Adrenal gland (tissue), 12 donors: ENCODE data around the gene PXDN. TPM values are rescaled to one million over a fixed set of nuclear protein-coding genes. Genes with fewer than 3 reads are reported as not detected.
A peak's percentile ranks its signal among the peaks of the same experiment; 100 is the strongest.
"Not testable (repeated sequence)": the region's sequence is repeated elsewhere in the genome, so short reads cannot be mapped to it uniquely, and the experiment has no call there.

ENCODE experiments used
- DNase-seq, 7 donors: peaks; one replicate each; pipeline ENCODE4 v3.0.0-alpha.2; 2019 to 2020
- H3K27ac ChIP-seq, 5 donors: fragments of 200-600 bp; sonication (generic) in 4 of 5; 1 replicate in 3 of 5; 2 replicates in 2 of 5; pipeline versions ENCODE4 v1.5.1 to v1.8.0; 2016 to 2020; ENCODE audit warnings: mild to moderate bottlenecking in 1 of 5
- H3K27me3 ChIP-seq: fragments of 200-600 bp; 2 replicates; pipeline ENCODE4 v1.8.0; 2021
- H3K36me3 ChIP-seq, 2 donors: fragments of 200-600 bp; replicated peaks in 1 of 2; 1 replicate in 1 of 2; 2 replicates in 1 of 2; pipeline versions ENCODE4 v1.5.1 to v1.8.0; 2018 to 2022
- H3K4me1 ChIP-seq, 2 donors: fragments of 200-600 bp; replicated peaks in 1 of 2; 1 replicate in 1 of 2; 2 replicates in 1 of 2; pipeline versions ENCODE4 v1.5.1 to v1.8.0; 2018 to 2021
- H3K4me3 ChIP-seq, 4 donors: fragments of 200-600 bp; sonication (generic) in 3 of 4; one replicate each; pipeline ENCODE4 v1.5.1; 2016 to 2018
- H3K9me3 ChIP-seq, 3 donors: fragments of 200-600 bp; sonication (generic) in 1 of 3; replicated peaks in 1 of 3; 1 replicate in 2 of 3; 2 replicates in 1 of 3; pipeline versions ENCODE4 v1.5.1 to v1.8.0; 2016 to 2021
- POLR2A ChIP-seq, 2 donors: fragments of 450-650 bp; IDR thresholded peaks; one replicate each; pipeline ENCODE4 v1.6.1; 2017; ENCODE audit warnings: antibody characterized with exemption in 2 of 2, mild to moderate bottlenecking in 2 of 2, moderate library complexity in 1 of 2
- WGBS, 4 donors: extraction: QIAGEN DNeasy Blood & Tissue Kit in 2 of 4; methylation state at CpG; one replicate each; pipeline versions ENCODE4 v1.1.5 to v1.1.7; 2013 to 2017; 5-methylcytosine and 5-hydroxymethylcytosine counted together
- intact Hi-C, 2 donors: fragments of 100-400 bp; cut with DNase I; formaldehyde crosslinking; loops; one replicate each; pipeline versions ENCODE4 v1.14.1 to v1.15.0; 2022 to 2023
- polyA plus RNA-seq, 3 donors: library from polyadenylated mRNA; stranded (reverse); fragments of 200-250 nt in 2 of 3; fragments of 350-450 nt in 1 of 3; fragmentation: Illumina TruSeq in 1 of 3; extraction: RNeasy Lipid Tissue Mini Kit (QIAGEN cat#74804) in 1 of 3; gene quantifications; one replicate each; pipeline ENCODE4 v1.2.3, GENCODE V29; 2013 to 2014
- total RNA-seq, 9 donors: library from RNA; depleted of rRNA in 4 of 9; stranded (reverse); fragments of >200 nt in 4 of 9; fragments of 120-200 nt in 1 of 9; fragmentation: NEBNext Ultra II Directional in 1 of 9; extraction: Animal tissue kit (Norgen Biotek cat#: 25700) in 1 of 9; gene quantifications; one replicate each; pipeline versions ENCODE4 v1.1.0 to v1.2.4, GENCODE V29; 2013 to 2023
- TF ChIP-seq, protein P1 (sequence below), 6 experiments: fragments of 450-650 bp in 4 of 6; fragments of 200-600 bp in 2 of 6; sonication (generic) in 1 of 6; IDR thresholded peaks; 1 replicate in 5 of 6; 2 replicates in 1 of 6; pipeline versions ENCODE4 v1.5.1 to v1.8.0; 2016 to 2021; ENCODE audit warnings: antibody characterized with exemption in 6 of 6, mild to moderate bottlenecking in 2 of 6, moderate library complexity in 1 of 6
- donor health status: healthy with polysubstance abuse.
- donor health status: Bipolar disorder and iron deficiency.
- donor health status: DM: yes; HTN: yes; CAD: no.
- donor health status: DM: no; HTN: no; CAD: no.
- donor health status: DM: no; HTN: no; CAD: no.
- donor health status: DM: yes; HTN: yes; CAD: no.

PXDN gene
- total and polyA plus RNA-seq, 12 donors: 8.5 to 39.5 (median 22.1) TPM

DNA sequence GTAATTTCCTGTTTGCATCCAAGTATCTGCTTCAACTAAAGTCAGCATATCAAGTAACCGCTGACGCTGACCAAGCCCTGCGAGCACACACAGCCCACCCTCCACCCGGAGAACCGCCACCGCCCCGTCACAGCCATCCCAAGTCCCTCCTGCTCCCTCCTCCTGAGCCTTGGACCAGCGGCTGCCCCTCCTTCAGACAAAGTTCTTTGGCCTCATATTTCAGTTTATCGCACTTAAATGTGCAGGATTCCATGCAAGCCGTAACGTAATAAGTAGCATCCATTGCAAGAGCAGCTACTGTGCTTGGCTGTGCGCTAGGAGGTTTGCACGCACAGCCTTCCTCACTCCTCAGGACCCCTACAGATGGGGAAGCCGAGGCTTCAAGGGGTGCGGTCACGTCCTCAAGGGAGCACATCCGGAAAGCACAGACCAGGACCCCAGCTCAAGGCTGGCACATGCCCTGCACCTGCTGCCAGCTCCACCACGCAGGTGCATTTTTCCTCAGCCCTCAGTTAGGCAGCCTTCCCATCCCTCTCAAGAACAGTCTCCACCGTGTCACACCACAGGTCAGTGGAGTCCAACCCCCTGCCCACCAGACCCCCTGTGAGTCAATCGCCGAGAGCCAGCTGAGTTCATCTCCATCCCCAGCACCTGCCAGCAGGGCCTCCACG lies 17.1 kb downstream of the PXDN start:
- intact Hi-C loops: no loop called here
- Histone ChIP-seq H3K4me1 (peaks cover 0 to 13% of the 10 kb centered on the region in 2 donors), H3K27ac (no peak overlapping the region), H3K36me3 (no peaks in the 10 kb centered on the region), H3K9me3 (no peaks in the 10 kb centered on the region), H3K27me3 (no peaks in the 10 kb centered on the region), H3K4me3 (no peak overlapping the region)
- WGBS, 4 donors: 69 to 87% (median 74%) methylated on average over 20 to 22 of the region's 22 CpGs
- TF ChIP-seq, protein P1, sequence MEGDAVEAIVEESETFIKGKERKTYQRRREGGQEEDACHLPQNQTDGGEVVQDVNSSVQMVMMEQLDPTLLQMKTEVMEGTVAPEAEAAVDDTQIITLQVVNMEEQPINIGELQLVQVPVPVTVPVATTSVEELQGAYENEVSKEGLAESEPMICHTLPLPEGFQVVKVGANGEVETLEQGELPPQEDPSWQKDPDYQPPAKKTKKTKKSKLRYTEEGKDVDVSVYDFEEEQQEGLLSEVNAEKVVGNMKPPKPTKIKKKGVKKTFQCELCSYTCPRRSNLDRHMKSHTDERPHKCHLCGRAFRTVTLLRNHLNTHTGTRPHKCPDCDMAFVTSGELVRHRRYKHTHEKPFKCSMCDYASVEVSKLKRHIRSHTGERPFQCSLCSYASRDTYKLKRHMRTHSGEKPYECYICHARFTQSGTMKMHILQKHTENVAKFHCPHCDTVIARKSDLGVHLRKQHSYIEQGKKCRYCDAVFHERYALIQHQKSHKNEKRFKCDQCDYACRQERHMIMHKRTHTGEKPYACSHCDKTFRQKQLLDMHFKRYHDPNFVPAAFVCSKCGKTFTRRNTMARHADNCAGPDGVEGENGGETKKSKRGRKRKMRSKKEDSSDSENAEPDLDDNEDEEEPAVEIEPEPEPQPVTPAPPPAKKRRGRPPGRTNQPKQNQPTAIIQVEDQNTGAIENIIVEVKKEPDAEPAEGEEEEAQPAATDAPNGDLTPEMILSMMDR (IDR thresholded peaks at IDR 0.05): no peak
- no peak for TF ChIP-seq POLR2A (IDR thresholded peaks at IDR 0.05)
- peak in 2 of 7 donors; percentile 10 to 17 for DNase-seq

DNA sequence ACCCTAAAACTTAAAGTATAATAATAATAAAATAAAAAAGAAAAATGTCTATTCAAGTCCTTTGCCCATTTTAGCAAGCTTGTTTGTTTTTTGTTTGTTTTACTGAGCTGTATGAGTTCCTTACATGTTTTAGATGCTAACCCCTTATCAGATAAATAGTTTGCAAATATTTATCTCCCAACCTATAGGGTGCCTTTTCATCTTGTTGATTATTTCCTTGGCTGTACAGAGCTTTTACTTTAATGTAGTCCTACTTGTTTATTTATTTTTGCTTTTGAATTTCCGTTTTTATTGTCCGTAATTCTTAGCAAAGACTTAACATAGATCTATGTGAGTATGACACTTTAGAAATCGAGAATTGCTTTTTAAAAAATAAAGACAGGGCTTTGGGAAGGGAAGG lies 17.8 kb downstream of the PXDN start:
- H3K4me3 ChIP-seq: no peak overlapping the region
- 46 to 68% (median 52%) methylated on average over 3 of the region's 3 CpGs for WGBS, 4 donors

DNA sequence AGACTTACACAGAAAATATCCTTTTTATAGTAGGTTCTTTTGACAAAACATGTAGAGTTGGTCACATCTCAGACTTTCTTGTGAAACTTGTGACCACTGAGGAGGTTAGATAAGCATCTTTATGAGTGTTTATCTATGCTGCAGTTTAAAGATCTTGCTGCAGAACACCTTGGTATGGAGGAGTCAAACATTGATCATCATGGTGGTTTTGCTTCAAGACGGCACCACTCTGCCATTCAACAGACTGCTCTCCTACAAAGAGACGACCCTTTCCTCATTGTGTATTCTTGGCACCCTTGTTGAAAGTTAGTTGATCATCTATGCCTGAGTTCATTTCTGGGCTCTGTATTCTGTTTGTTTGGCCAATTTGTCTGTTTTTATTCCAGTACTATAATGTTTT lies 20.0 kb downstream of the PXDN start:
- H3K36me3 ChIP-seq, H3K27me3 ChIP-seq, H3K27ac ChIP-seq, H3K9me3 ChIP-seq, intact Hi-C loops, H3K4me3 ChIP-seq, DNase-seq, H3K4me1 ChIP-seq: not testable (repeated sequence)
- 59 to 75% (median 64%) methylated on average over 2 of the region's 2 CpGs for WGBS, 4 donors

More for the DNA sequence above, 17.8 kb downstream of the PXDN start:
- TF ChIP-seq, protein P1 (IDR thresholded peaks at IDR 0.05): no peak
- no peak for TF ChIP-seq POLR2A (IDR thresholded peaks at IDR 0.05)
- Histone ChIP-seq H3K27ac (no peak overlapping the region), H3K27me3 (no peaks in the 10 kb centered on the region), H3K36me3 (no peaks in the 10 kb centered on the region), H3K9me3 (no peaks in the 10 kb centered on the region), H3K4me1 (peaks cover 0 to 13% of the 10 kb centered on the region in 2 donors)
- no peak for DNase-seq
- intact Hi-C loops: no loop called here

DNA sequence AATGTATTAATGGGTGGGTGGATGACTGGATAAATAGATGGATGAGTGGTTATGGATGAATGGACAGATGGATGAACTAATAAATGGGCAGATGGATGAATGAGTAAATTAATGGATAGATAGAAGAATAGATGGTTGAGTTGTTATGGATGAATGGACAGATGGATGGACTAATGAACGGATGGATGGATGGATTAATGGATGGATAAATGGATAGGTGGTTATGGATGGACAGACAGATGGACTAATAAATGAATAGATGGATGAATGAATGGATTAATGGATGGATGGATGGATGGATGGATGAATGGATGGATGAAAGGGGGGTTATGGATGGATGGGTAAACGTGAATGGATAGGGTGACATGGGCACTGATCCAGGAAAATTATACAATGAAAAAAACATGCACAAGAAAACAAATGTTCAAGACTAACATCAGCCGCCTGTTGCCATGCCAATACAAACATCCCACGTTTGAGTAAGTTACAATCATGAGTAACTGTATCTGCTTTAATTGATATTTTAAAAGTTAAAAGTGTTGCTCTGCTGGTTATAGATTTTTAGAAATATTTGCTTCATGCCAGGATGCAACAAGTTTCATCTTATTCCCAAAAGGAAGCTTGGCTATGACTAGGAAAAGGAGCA lies 20.8 kb downstream of the PXDN start:
- no peak for TF ChIP-seq POLR2A (IDR thresholded peaks at IDR 0.05)
- TF ChIP-seq, protein P1 (IDR thresholded peaks at IDR 0.05): no peak
- no peak for DNase-seq

More for the DNA sequence above, 20.8 kb downstream of the PXDN start:
- Histone ChIP-seq H3K9me3 (no peaks in the 10 kb centered on the region), H3K27ac (no peak overlapping the region), H3K36me3 (no peaks in the 10 kb centered on the region), H3K4me3 (no peak overlapping the region), H3K4me1 (no peaks in the 10 kb centered on the region), H3K27me3 (no peaks in the 10 kb centered on the region)
- intact Hi-C loops: no loop called here
- WGBS, 4 donors: 42 to 60% (median 54%) methylated on average over 4 of the region's 4 CpGs
